ENCODE data around the gene LPO. TPM values are rescaled to one million over a fixed set of nuclear protein-coding genes. Genes with fewer than 3 reads are reported as not detected.
A peak's percentile ranks its signal among the peaks of the same experiment; 100 is the strongest.

The LPO gene
- total RNA-seq, 1 experiment from 2014 or later, result not detected

- Histone ChIP-seq H3K4me3 (no peak overlapping the region), H3K4me1 (no peaks in the 10 kb centered on the region), H3K27ac (no peak overlapping the region), H3K9me3 (replicated peaks) (no peaks in the 10 kb centered on the region), H3K36me3 (no peaks in the 10 kb centered on the region), H3K27me3 (peaks cover 4% of the 10 kb centered on the region; the same call in 1 of the 2 replicates)
- no peak for DNase-seq
Observed at GRCh38 chr17:58306131-58306951, 68.0 kb downstream of the LPO start.

GRCh38 chr17:58307468-58308172, 69.2 kb downstream of the LPO start:
- Histone ChIP-seq H3K36me3 (no peaks in the 10 kb centered on the region), H3K4me1 (no peaks in the 10 kb centered on the region), H3K27me3 (peaks cover 4% of the 10 kb centered on the region; the same call in 1 of the 2 replicates), H3K4me3 (no peak overlapping the region), H3K9me3 (replicated peaks) (no peaks in the 10 kb centered on the region), H3K27ac (no peak overlapping the region)
- DNase-seq, result no peak

- peak in 1 of 2 experiments; percentile 27 for DNase-seq
- peaks cover 2% of the 10 kb centered on the region for H3K4me1 ChIP-seq
- H3K36me3 ChIP-seq, result no peaks in the 10 kb centered on the region
- H3K27me3 ChIP-seq, result peaks cover 4% of the 10 kb centered on the region; the same call in 1 of the 2 replicates
- H3K27ac ChIP-seq, result no peak overlapping the region
- no peak overlapping the region for H3K4me3 ChIP-seq
- H3K9me3 ChIP-seq (replicated peaks), result no peaks in the 10 kb centered on the region
Observed at GRCh38 chr17:58308173-58308984, 70.0 kb downstream of the LPO start.

- Histone ChIP-seq H3K27ac (no peak overlapping the region), H3K9me3 (replicated peaks) (no peaks in the 10 kb centered on the region), H3K4me3 (no peak overlapping the region), H3K36me3 (no peaks in the 10 kb centered on the region), H3K27me3 (no peaks in the 10 kb centered on the region; the same call in 1 of the 2 replicates), H3K4me1 (peaks cover 11% of the 10 kb centered on the region)
- no peak for DNase-seq
Observed at GRCh38 chr17:58308985-58309917, 70.9 kb downstream of the LPO start.

- Histone ChIP-seq H3K36me3 (no peaks in the 10 kb centered on the region), H3K27ac (no peak overlapping the region), H3K27me3 (no peaks in the 10 kb centered on the region; the same call in 1 of the 2 replicates), H3K4me1 (peaks cover 16% of the 10 kb centered on the region), H3K9me3 (replicated peaks) (no peaks in the 10 kb centered on the region), H3K4me3 (no peak overlapping the region)
- DNase-seq, result no peak
Observed at GRCh38 chr17:58309918-58310259, 71.5 kb downstream of the LPO start.

GRCh38 chr17:58310511-58311428, 72.4 kb downstream of the LPO start:
- Histone ChIP-seq H3K36me3 (no peaks in the 10 kb centered on the region), H3K4me3 (no peak overlapping the region), H3K4me1 (peaks cover 16% of the 10 kb centered on the region), H3K27ac (no peak overlapping the region), H3K27me3 (no peaks in the 10 kb centered on the region; the same call in 1 of the 2 replicates), H3K9me3 (replicated peaks) (no peaks in the 10 kb centered on the region)
- DNase-seq, result no peak

GRCh38 chr17:58311429-58311894, 73.1 kb downstream of the LPO start:
- Histone ChIP-seq H3K36me3 (no peaks in the 10 kb centered on the region), H3K4me1 (peaks cover 16% of the 10 kb centered on the region), H3K27me3 (no peaks in the 10 kb centered on the region; the same call in 1 of the 2 replicates), H3K27ac (no peak overlapping the region), H3K9me3 (replicated peaks) (no peaks in the 10 kb centered on the region), H3K4me3 (no peak overlapping the region)
- peak in 1 of 2 experiments; percentile 0 for DNase-seq

GRCh38 chr17:58312021-58312630, 73.7 kb downstream of the LPO start:
- Histone ChIP-seq H3K4me3 (no peak overlapping the region), H3K27ac (no peak overlapping the region), H3K9me3 (replicated peaks) (no peaks in the 10 kb centered on the region), H3K4me1 (peaks cover 16% of the 10 kb centered on the region), H3K27me3 (no peaks in the 10 kb centered on the region; the same call in 1 of the 2 replicates), H3K36me3 (no peaks in the 10 kb centered on the region)
- no peak for DNase-seq

GRCh38 chr17:58312829-58313228, 74.4 kb downstream of the LPO start:
- no peak overlapping the region for H3K4me3 ChIP-seq

GRCh38 chr17:58313815-58314705, 75.7 kb downstream of the LPO start:
- no peak overlapping the region for H3K4me3 ChIP-seq
- H3K27me3 ChIP-seq, result no peaks in the 10 kb centered on the region
- H3K9me3 ChIP-seq (replicated peaks), result no peaks in the 10 kb centered on the region
- peaks cover 16% of the 10 kb centered on the region for H3K4me1 ChIP-seq
- peak overlapping the region; percentile 48 for H3K27ac ChIP-seq
- DNase-seq, result peak; percentile 37 to 59
- no peaks in the 10 kb centered on the region for H3K36me3 ChIP-seq

More at GRCh38 chr17:58312829-58313228, 74.4 kb downstream of the LPO start:
- Histone ChIP-seq H3K36me3 (no peaks in the 10 kb centered on the region), H3K27ac (no peak overlapping the region), H3K4me1 (peaks cover 16% of the 10 kb centered on the region), H3K27me3 (no peaks in the 10 kb centered on the region; the same call in 1 of the 2 replicates), H3K9me3 (replicated peaks) (no peaks in the 10 kb centered on the region)
- DNase-seq, result no peak

- Histone ChIP-seq H3K9me3 (replicated peaks) (no peaks in the 10 kb centered on the region), H3K36me3 (no peaks in the 10 kb centered on the region), H3K27me3 (no peaks in the 10 kb centered on the region), H3K27ac (peak overlapping the region; percentile 48), H3K4me1 (peaks cover 16% of the 10 kb centered on the region), H3K4me3 (no peak overlapping the region)
- no peak for DNase-seq
Observed at GRCh38 chr17:58314706-58315015, 76.3 kb downstream of the LPO start.

- no peak for DNase-seq
- no peak overlapping the region for H3K27ac ChIP-seq
- H3K9me3 ChIP-seq (replicated peaks), result no peaks in the 10 kb centered on the region
- no peaks in the 10 kb centered on the region for H3K36me3 ChIP-seq
- no peaks in the 10 kb centered on the region for H3K27me3 ChIP-seq
- no peak overlapping the region for H3K4me3 ChIP-seq
- H3K4me1 ChIP-seq, result peaks cover 16% of the 10 kb centered on the region
Observed at GRCh38 chr17:58315281-58315711, 76.9 kb downstream of the LPO start.

All from SJCRH30 (cell line).